ENCODE results near the gene RHBDF2.

RHBDF2 gene

GRCh38 chr17:76475302-76475701, 25.9 kb downstream of the RHBDF2 start:
- TF ChIP-seq CTCF (IDR thresholded peaks at IDR 0.05; ENCODE audit: low read depth, low read length, missing control alignments): no peak
- H3K4me3 ChIP-seq (replicated peaks; ENCODE audit: low read depth, low read length): no peak overlapping the region
- no peak for DNase-seq (ENCODE audit: extremely low read depth, low read depth)

DNA sequence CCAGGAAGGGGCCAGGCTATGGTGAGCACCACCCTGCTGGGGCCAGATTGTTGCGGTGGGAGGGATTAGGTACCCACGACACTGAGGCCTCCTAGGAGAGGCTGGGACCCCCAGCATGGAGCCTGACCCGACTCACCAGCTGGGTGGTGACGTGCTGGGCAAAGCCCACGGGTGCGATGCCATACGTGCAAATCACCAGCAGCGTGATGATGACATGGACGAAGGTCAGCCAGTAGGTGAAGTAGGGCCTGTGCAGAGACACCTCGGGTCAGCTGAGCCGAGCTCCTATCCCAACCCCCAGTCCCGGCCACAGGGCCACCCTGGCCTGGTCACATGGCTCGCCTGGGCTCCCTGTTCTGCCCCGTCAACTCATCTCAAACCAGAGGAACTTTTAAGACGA, 26.3 kb downstream of the RHBDF2 start:
- H3K4me3 ChIP-seq (replicated peaks; ENCODE audit: low read depth, low read length): no peak overlapping the region
- no peak for DNase-seq (ENCODE audit: extremely low read depth, low read depth)
- no peak for TF ChIP-seq CTCF (IDR thresholded peaks at IDR 0.05; ENCODE audit: low read depth, low read length, missing control alignments)

GRCh38 chr17:76474238-76474637, 27.0 kb downstream of the RHBDF2 start:
- no peak for DNase-seq (ENCODE audit: extremely low read depth, low read depth)
- no peak for TF ChIP-seq CTCF (IDR thresholded peaks at IDR 0.05; ENCODE audit: low read depth, low read length, missing control alignments)
- no peak overlapping the region for H3K4me3 ChIP-seq (replicated peaks; ENCODE audit: low read depth, low read length)

- DNase-seq (ENCODE audit: extremely low read depth, low read depth): no peak
- TF ChIP-seq CTCF (IDR thresholded peaks at IDR 0.05; ENCODE audit: low read depth, low read length, missing control alignments): no peak
- H3K4me3 ChIP-seq (replicated peaks; ENCODE audit: low read depth, low read length): no peak overlapping the region
Measured at GRCh38 chr17:76473541-76473985, 27.7 kb downstream of the RHBDF2 start.

DNA sequence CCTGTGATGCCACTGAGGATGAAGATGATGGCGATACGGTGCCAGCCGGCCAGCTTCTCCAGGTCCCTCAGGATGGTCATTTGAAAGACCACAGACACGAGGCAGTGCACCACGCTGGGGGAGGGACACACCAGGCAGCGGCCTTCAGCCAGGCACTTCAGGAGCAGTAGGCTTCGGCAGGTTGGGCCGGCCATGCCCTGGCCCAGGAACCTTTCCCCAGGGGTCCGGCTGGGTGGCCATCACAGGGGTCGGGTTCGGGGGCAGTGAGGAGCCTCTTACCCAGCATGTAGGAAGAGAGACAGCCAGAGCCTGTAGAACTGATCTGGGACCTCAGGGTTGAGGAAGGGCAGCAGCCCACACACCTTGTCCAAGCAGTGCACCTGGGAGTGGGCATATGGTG, 28.5 kb downstream of the RHBDF2 start:
- DNase-seq (ENCODE audit: extremely low read depth, low read depth): no peak
- no peak overlapping the region for H3K4me3 ChIP-seq (replicated peaks; ENCODE audit: low read depth, low read length)
- TF ChIP-seq CTCF (IDR thresholded peaks at IDR 0.05; ENCODE audit: low read depth, low read length, missing control alignments): no peak

GRCh38 chr17:76472258-76472645, 29.0 kb downstream of the RHBDF2 start:
- no peak overlapping the region for H3K4me3 ChIP-seq (replicated peaks; ENCODE audit: low read depth, low read length)
- DNase-seq (ENCODE audit: extremely low read depth, low read depth): no peak
- TF ChIP-seq CTCF (IDR thresholded peaks at IDR 0.05; ENCODE audit: low read depth, low read length, missing control alignments): no peak

- DNase-seq (ENCODE audit: extremely low read depth, low read depth): no peak
Measured at GRCh38 chr17:76471498-76472257, 29.5 kb downstream of the RHBDF2 start.

More at GRCh38 chr17:76471498-76472257, 29.5 kb downstream of the RHBDF2 start:
- no peak overlapping the region for H3K4me3 ChIP-seq (replicated peaks; ENCODE audit: low read depth, low read length)
- TF ChIP-seq CTCF (IDR thresholded peaks at IDR 0.05; ENCODE audit: low read depth, low read length, missing control alignments): no peak
